ENCODE results near the gene CDC42BPG. TPM values are rescaled to one million over a fixed set of nuclear protein-coding genes. Genes with fewer than 3 reads are reported as not detected.

CDC42BPG gene
- total RNA-seq, 1 donor from 2014 or later, result under 0.01 TPM

DNA sequence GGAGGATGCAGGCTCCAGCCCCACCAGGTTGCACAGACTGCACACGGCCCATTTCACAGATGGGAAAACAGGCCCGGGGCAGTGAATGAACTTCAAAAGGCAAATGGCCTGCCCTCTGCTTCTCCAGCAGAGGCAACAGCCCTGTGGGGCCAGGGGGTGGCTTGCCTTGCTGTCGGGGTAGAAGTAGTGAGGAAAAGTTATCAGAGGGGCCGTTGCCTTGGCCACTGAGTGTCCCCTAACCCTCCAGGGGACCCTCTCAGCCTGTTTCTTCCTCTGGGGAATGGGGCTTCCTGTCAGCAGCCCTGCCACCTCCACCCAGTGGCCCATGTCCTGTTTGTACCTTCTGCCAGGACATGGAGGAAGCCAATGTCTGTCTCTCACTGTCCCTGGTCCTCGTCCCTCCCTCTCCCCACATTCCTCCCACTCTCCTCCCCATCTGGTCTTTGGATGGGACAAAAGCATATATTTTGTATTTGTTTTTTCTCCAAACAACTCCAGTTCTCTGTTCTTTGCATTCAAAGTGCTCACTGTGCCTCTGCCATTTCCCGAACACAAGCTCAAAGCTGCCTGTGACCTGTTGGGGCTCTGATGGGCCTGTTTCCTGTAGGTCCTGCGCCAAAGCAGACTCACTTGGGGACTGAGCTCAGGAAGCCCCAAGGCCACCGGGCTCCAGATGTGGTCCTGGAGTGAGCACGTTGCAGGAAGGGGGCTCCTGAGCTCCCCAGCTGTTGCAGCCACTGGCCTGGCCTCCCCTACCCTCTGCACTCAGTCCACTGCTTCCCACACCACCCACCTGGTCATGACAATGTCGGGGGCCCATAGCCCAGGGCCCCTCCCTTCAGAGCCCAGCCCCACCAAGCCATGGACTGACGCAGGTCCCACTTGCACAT, 50.9 kb downstream of the CDC42BPG start:
- no peak overlapping the region for H3K27ac ChIP-seq (ENCODE audit: low read depth, low read length)
- peaks cover 0 to 23% (median 11%) of the 10 kb centered on the region in 3 donors for H3K36me3 ChIP-seq (ENCODE audit: control insufficient read depth in 3 of 3, insufficient read depth in 3 of 3, low read length in 3 of 3)

GRCh38 chr11:64792482-64792881, 52.0 kb downstream of the CDC42BPG start:
- Histone ChIP-seq H3K9me3 (ENCODE audit: control insufficient read depth in 3 of 3, low read length in 3 of 3) (no peaks in the 10 kb centered on the region), H3K27ac (ENCODE audit: low read depth, low read length) (no peak overlapping the region), H3K27me3 (ENCODE audit: control insufficient read depth in 3 of 3, insufficient read depth in 3 of 3, low read length in 3 of 3) (no peaks in the 10 kb centered on the region), H3K4me1 (ENCODE audit: control insufficient read depth in 3 of 3, insufficient read depth in 3 of 3, low read length in 3 of 3) (peaks cover 0 to 3% (median 0%) of the 10 kb centered on the region in 3 donors), H3K36me3 (ENCODE audit: control insufficient read depth in 3 of 3, insufficient read depth in 3 of 3, low read length in 3 of 3) (peaks cover 0 to 23% (median 11%) of the 10 kb centered on the region in 3 donors), H3K9ac (ENCODE audit: low read depth in 1 of 3, low read length in 3 of 3) (no peak overlapping the region), H3K4me3 (ENCODE audit: low read length in 3 of 3) (no peak overlapping the region)

More for the DNA sequence above, 50.9 kb downstream of the CDC42BPG start:
- no peak overlapping the region for H3K4me3 ChIP-seq (ENCODE audit: low read length in 3 of 3)
- H3K9me3 ChIP-seq (ENCODE audit: control insufficient read depth in 3 of 3, low read length in 3 of 3), result no peaks in the 10 kb centered on the region
- H3K9ac ChIP-seq (ENCODE audit: low read depth in 1 of 3, low read length in 3 of 3), result peak overlapping the region in 1 of 3 donors; percentile 3
- H3K27me3 ChIP-seq (ENCODE audit: control insufficient read depth in 3 of 3, insufficient read depth in 3 of 3, low read length in 3 of 3), result no peaks in the 10 kb centered on the region
- no peaks in the 10 kb centered on the region for H3K4me1 ChIP-seq (ENCODE audit: control insufficient read depth in 3 of 3, insufficient read depth in 3 of 3, low read length in 3 of 3)

DNA sequence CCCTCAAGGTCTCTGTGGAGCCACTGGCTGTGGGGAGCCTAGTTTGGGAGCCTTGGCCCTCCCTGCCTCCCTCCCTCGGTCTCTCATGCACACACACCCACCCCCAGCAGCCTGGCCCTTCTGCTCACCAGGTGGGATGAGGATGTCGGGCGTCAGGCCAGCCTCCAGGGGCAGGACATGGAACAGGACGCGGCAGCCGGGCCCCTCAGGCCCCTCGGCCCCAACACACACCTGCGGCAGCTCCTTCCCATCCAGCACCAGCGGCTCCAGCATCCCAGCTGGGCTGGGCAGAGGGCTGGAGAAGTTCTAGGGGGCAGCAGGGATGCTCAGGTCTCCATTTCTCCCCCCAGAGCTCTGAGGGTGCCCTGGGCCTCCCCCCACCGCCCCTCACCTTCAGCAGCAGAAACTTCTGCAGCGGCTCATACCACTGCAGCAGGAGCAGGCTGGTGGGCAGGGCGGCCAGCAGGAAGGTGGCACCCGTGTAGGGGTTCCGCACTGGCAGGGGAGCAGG, 52.6 kb downstream of the CDC42BPG start:
- Histone ChIP-seq H3K9ac (ENCODE audit: low read depth in 1 of 3, low read length in 3 of 3) (no peak overlapping the region), H3K9me3 (ENCODE audit: control insufficient read depth in 3 of 3, low read length in 3 of 3) (no peaks in the 10 kb centered on the region), H3K4me3 (ENCODE audit: low read length in 3 of 3) (no peak overlapping the region), H3K27ac (ENCODE audit: low read depth, low read length) (no peak overlapping the region), H3K27me3 (ENCODE audit: control insufficient read depth in 3 of 3, insufficient read depth in 3 of 3, low read length in 3 of 3) (no peaks in the 10 kb centered on the region), H3K36me3 (ENCODE audit: control insufficient read depth in 3 of 3, insufficient read depth in 3 of 3, low read length in 3 of 3) (peaks cover 0 to 19% (median 11%) of the 10 kb centered on the region in 3 donors), H3K4me1 (ENCODE audit: control insufficient read depth in 3 of 3, insufficient read depth in 3 of 3, low read length in 3 of 3) (peaks cover 0 to 3% (median 0%) of the 10 kb centered on the region in 3 donors)

DNA sequence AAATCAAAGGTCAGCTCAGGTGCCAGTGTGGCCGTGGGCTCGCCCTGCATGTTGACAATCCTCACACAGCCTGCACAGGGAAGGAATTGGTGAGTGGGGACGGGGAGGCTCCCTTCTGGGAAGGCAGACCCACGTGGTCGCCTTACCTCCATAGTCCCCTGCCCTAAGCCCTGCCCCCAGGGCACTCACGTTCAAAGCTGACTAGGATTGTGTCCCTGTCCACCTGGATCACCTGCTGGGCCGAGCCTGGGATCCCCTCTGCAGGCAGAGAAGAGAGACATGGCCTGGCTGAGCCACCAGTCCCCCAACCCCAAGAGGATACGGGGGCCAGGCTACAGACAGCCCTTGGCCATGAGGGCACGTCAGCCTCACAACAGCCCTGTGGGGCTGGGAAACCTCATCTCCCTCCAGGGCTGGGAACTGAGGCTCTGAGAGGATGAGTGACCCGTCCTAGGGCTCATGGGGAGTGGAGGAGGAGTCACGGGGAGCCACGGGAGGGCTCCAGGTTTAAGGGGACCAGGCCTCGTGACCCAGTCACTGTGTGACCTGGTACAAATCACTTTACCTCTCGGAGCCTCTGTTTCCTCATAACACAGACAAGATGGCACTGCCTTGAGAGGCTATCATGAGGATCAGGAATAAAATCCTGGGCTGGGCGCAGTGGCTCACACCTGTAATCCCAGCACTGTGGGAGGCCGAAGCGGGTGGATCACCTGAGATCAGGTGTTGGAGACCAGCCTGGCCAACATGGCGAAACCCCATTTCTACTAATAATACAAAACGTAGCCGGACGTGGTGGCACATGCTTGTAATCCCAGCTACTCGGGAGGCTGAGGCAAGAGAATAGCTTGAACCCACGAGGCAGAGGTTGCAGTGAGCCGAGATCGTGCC, 54.0 kb downstream of the CDC42BPG start:
- Histone ChIP-seq H3K36me3 (ENCODE audit: control insufficient read depth in 3 of 3, insufficient read depth in 3 of 3, low read length in 3 of 3) (peaks cover 0 to 11% (median 8%) of the 10 kb centered on the region in 3 donors), H3K4me1 (ENCODE audit: control insufficient read depth in 3 of 3, insufficient read depth in 3 of 3, low read length in 3 of 3) (peaks cover 0 to 3% (median 0%) of the 10 kb centered on the region in 3 donors), H3K9me3 (ENCODE audit: control insufficient read depth in 3 of 3, low read length in 3 of 3) (no peaks in the 10 kb centered on the region), H3K9ac (ENCODE audit: low read depth in 1 of 3, low read length in 3 of 3) (no peak overlapping the region), H3K27me3 (ENCODE audit: control insufficient read depth in 3 of 3, insufficient read depth in 3 of 3, low read length in 3 of 3) (no peaks in the 10 kb centered on the region), H3K4me3 (ENCODE audit: low read length in 3 of 3) (no peak overlapping the region), H3K27ac (ENCODE audit: low read depth, low read length) (no peak overlapping the region)

DNA sequence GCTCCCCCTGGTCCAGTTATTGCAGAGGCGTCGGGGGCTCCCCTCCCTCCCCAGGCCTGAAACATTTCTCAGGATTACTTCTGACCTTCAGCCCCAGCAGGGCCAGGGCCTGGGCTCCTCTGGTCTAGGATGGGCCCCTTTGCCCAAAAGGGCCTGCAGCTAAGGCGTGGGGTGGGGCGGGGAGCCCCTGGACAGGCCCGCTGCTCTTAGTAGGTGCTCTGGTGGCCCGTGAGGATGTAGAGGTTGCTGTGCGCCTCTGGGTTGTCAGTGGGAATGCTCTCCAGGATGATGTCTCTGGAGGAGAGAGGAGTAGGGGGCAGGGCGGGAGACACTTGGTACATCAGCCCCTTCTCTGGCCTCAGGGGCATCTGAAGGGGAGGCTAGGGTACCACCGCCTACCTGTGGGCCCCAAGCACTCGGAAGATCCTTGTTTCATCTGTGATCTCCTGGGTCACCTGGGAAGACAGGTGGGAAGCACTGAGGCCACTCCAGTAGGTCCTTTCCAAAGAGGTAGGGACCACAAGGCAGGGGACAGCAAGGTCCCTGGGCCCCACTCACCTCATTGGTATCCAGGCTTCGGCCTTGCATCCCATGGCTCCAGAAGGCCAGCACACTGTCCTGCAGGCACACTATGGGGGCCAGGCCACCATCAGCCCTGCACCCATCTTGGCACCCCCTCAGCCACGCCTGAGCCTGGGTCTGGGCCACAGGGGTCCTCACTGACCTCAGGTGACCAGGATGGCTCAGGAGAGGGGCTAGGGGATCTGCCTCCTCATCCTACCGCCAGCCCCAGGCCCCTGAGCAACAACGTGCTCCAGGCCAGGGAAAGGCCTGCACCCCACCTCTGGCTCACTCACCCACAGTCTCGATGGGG, 54.9 kb downstream of the CDC42BPG start:
- no peaks in the 10 kb centered on the region for H3K27me3 ChIP-seq (ENCODE audit: control insufficient read depth in 3 of 3, insufficient read depth in 3 of 3, low read length in 3 of 3)
- peaks cover 0 to 11% (median 8%) of the 10 kb centered on the region in 3 donors for H3K36me3 ChIP-seq (ENCODE audit: control insufficient read depth in 3 of 3, insufficient read depth in 3 of 3, low read length in 3 of 3)
- no peak overlapping the region for H3K4me3 ChIP-seq (ENCODE audit: low read length in 3 of 3)
- H3K9ac ChIP-seq (ENCODE audit: low read depth in 1 of 3, low read length in 3 of 3), result no peak overlapping the region
- no peaks in the 10 kb centered on the region for H3K9me3 ChIP-seq (ENCODE audit: control insufficient read depth in 3 of 3, low read length in 3 of 3)
- no peak overlapping the region for H3K27ac ChIP-seq (ENCODE audit: low read depth, low read length)
- H3K4me1 ChIP-seq (ENCODE audit: control insufficient read depth in 3 of 3, insufficient read depth in 3 of 3, low read length in 3 of 3), result peaks cover 0 to 3% (median 0%) of the 10 kb centered on the region in 3 donors

DNA sequence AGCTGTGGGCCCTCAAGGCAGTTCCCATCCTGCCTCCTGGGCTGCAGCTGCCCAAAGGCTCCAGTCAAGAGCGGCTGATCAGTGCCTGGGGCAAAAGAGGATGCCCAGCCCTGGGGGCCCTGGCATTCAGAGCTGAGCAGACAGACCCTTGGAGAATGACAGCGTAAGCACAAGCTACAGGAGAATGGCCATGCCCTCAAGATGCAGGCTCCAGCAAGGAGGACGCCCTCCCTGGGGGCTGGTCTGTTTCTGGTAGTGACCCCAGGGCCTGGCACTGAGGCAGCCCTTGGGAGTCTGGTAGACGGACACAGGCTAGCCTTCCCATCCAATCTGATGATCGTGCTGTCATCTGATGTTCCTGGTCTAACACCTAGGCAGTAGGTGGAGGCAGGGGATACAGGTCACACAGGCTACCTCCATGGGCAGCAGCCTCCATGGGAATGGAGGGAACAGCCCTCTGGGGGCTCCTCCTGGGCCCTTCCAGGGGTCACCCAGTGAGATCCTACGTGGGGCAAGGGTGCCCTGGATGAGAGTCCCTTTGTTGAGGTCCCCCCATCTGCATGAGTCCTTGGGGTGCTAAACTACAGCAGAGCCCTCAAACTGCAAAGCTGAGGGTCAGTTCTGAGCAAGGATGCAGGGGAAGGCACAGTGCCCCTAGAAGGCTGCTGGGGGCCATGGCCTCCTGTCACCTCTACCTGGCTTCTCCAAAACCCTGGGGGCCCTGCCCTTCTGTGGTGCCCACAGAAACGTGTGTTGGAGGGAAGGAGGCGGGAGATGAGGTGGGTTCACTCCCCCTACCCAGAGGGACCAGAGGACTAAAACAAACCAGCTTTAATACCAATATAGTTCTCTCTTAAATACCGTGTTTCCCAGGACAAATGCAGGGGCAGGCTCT, 55.9 kb downstream of the CDC42BPG start:
- Histone ChIP-seq H3K9me3 (ENCODE audit: control insufficient read depth in 3 of 3, low read length in 3 of 3) (no peaks in the 10 kb centered on the region), H3K27ac (ENCODE audit: low read depth, low read length) (no peak overlapping the region), H3K4me1 (ENCODE audit: control insufficient read depth in 3 of 3, insufficient read depth in 3 of 3, low read length in 3 of 3) (peaks cover 0 to 3% (median 0%) of the 10 kb centered on the region in 3 donors), H3K4me3 (ENCODE audit: low read length in 3 of 3) (no peak overlapping the region), H3K27me3 (ENCODE audit: control insufficient read depth in 3 of 3, insufficient read depth in 3 of 3, low read length in 3 of 3) (no peaks in the 10 kb centered on the region), H3K9ac (ENCODE audit: low read depth in 1 of 3, low read length in 3 of 3) (no peak overlapping the region), H3K36me3 (ENCODE audit: control insufficient read depth in 3 of 3, insufficient read depth in 3 of 3, low read length in 3 of 3) (peaks cover 0 to 11% (median 8%) of the 10 kb centered on the region in 3 donors)

- Histone ChIP-seq H3K9ac (ENCODE audit: low read depth in 1 of 3, low read length in 3 of 3) (no peak overlapping the region), H3K27ac (ENCODE audit: low read depth, low read length) (no peak overlapping the region), H3K4me1 (ENCODE audit: control insufficient read depth in 3 of 3, insufficient read depth in 3 of 3, low read length in 3 of 3) (peaks cover 0 to 3% (median 0%) of the 10 kb centered on the region in 3 donors), H3K9me3 (ENCODE audit: control insufficient read depth in 3 of 3, low read length in 3 of 3) (no peaks in the 10 kb centered on the region), H3K4me3 (ENCODE audit: low read length in 3 of 3) (no peak overlapping the region), H3K27me3 (ENCODE audit: control insufficient read depth in 3 of 3, insufficient read depth in 3 of 3, low read length in 3 of 3) (no peaks in the 10 kb centered on the region), H3K36me3 (ENCODE audit: control insufficient read depth in 3 of 3, insufficient read depth in 3 of 3, low read length in 3 of 3) (peaks cover 0 to 11% (median 6%) of the 10 kb centered on the region in 3 donors)
Observed at GRCh38 chr11:64787526-64788320, 56.7 kb downstream of the CDC42BPG start.

- Histone ChIP-seq H3K9ac (ENCODE audit: low read depth in 1 of 3, low read length in 3 of 3) (no peak overlapping the region), H3K27ac (ENCODE audit: low read depth, low read length) (no peak overlapping the region), H3K4me3 (ENCODE audit: low read length in 3 of 3) (no peak overlapping the region), H3K4me1 (ENCODE audit: control insufficient read depth in 3 of 3, insufficient read depth in 3 of 3, low read length in 3 of 3) (peaks cover 0 to 3% (median 0%) of the 10 kb centered on the region in 3 donors), H3K36me3 (ENCODE audit: control insufficient read depth in 3 of 3, insufficient read depth in 3 of 3, low read length in 3 of 3) (peaks cover 0 to 11% (median 6%) of the 10 kb centered on the region in 3 donors), H3K27me3 (ENCODE audit: control insufficient read depth in 3 of 3, insufficient read depth in 3 of 3, low read length in 3 of 3) (no peaks in the 10 kb centered on the region), H3K9me3 (ENCODE audit: control insufficient read depth in 3 of 3, low read length in 3 of 3) (no peaks in the 10 kb centered on the region)
Observed at GRCh38 chr11:64786308-64786707, 58.1 kb downstream of the CDC42BPG start.

All from skeletal muscle tissue (tissue), 4 donors.